Stimulated activated CD4-positive, alpha-beta T cell treated with anti-CD3 and anti-CD28 coated beads, Interleukin-2, amount 100 ng/mL, for 48 hours (primary cell): ENCODE data around the gene TBP.
A peak's percentile ranks its signal among the peaks of the same experiment; 100 is the strongest.
"Not testable (repeated sequence)": the region's sequence is repeated elsewhere in the genome, so short reads cannot be mapped to it uniquely, and the experiment has no call there.

Source experiments
- DNase-seq, 2 donors: peaks; one replicate each; pipeline ENCODE4 v3.0.0-alpha.2; 2020

The TBP gene

GRCh38 chr6:170536671-170537070, 17.5 kb upstream of the TBP start:
- no peak for DNase-seq

- DNase-seq: no peak
These were observed 16.8 kb upstream of the TBP start for GRCh38 chr6:170537329-170537728.

- DNase-seq: no peak
These were observed 12.0 kb upstream of the TBP start for GRCh38 chr6:170542031-170542719.

- no peak for DNase-seq
These were observed 8.8 kb upstream of the TBP start for GRCh38 chr6:170545405-170545804.

GRCh38 chr6:170552765-170553533, 1.2 kb upstream of the TBP start, which contains the start of gene PSMB1:
PSMB1 (minus strand) TSS chr6:170553307; CDS start chr6:170553242, 65 bp downstream.
- DNase-seq: peak; percentile 68 to 77

- no peak for DNase-seq
These were observed 596 bp upstream of the TBP start for GRCh38 chr6:170553534-170554012.

- DNase-seq: no peak
These were observed 598 bp downstream of the TBP start for GRCh38 chr6:170554796-170555137.

- no peak for DNase-seq
These were observed 1.1 kb downstream of the TBP start for GRCh38 chr6:170555305-170555704.

- no peak for DNase-seq
These were observed 7.4 kb downstream of the TBP start for GRCh38 chr6:170561555-170561954.

- no peak for DNase-seq
These were observed 10.9 kb downstream of the TBP start for GRCh38 chr6:170564936-170565530.

- no peak for DNase-seq
These were observed 18.7 kb downstream of the TBP start for GRCh38 chr6:170572704-170573466.

GRCh38 chr6:170575250-170575649, 21.1 kb downstream of the TBP start:
- DNase-seq: no peak

- no peak for DNase-seq
These were observed 24.7 kb downstream of the TBP start for GRCh38 chr6:170578909-170579308.

- no peak for DNase-seq
These were observed 29.6 kb downstream of the TBP start for GRCh38 chr6:170583756-170584180.

GRCh38 chr6:170584181-170584953, 30.2 kb downstream of the TBP start, which contains the start of gene PDCD2:
PDCD2 (minus strand) TSS chr6:170584637; CDS start chr6:170584581, 56 bp downstream.
- DNase-seq: peak; percentile 84 to 86

- DNase-seq: no peak
These were observed 30.9 kb downstream of the TBP start for GRCh38 chr6:170584954-170585498.

- no peak for DNase-seq
These were observed 36.6 kb downstream of the TBP start for GRCh38 chr6:170590725-170591124.

GRCh38 chr6:170596426-170596825, 42.3 kb downstream of the TBP start:
- no peak for DNase-seq

GRCh38 chr6:170597278-170597677, 43.1 kb downstream of the TBP start:
- DNase-seq: no peak

GRCh38 chr6:170605574-170606259, 51.5 kb downstream of the TBP start:
- DNase-seq: no peak

- not testable (repeated sequence) for DNase-seq
These were observed 55.1 kb downstream of the TBP start for GRCh38 chr6:170609225-170609624.
